ENCODE measurements around the gene GSAP. TPM values are rescaled to one million over a fixed set of nuclear protein-coding genes. Genes with fewer than 3 reads are reported as not detected.

Gene GSAP
- total RNA-seq, 4 donors from 2014 or later = 20.8 to 29.1 (median 24.4) TPM

DNA sequence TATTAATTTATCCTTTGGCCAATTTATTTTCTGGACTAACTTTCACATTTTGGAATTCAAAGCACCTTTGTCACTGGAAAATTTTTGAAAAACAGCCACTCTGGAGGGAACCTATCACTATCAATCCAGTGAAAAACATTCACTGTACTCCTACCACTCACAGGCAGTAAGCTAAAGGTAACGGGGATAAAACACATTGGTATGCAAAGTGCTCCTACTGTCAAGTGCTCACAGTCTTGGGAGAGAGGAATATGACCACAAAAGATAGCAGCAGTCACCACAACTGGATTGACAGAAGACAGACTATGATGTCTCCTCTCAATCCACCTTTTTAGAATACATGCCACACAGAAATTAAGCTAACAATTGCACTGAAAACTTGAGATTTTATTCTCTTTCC, 13.3 kb downstream of the GSAP start:
- ATAC-seq (ENCODE audit: low FRiP score) = no peak
- TF ChIP-seq CTCF (IDR thresholded peaks at IDR 0.05) = no peak
- no peak for DNase-seq (ENCODE audit: low spot score)

GRCh38 chr7:77401002-77401401, 15.1 kb downstream of the GSAP start:
- no peak for TF ChIP-seq CTCF (IDR thresholded peaks at IDR 0.05)
- DNase-seq (ENCODE audit: low spot score) (no peak), ATAC-seq (ENCODE audit: low FRiP score) (no peak)

DNA sequence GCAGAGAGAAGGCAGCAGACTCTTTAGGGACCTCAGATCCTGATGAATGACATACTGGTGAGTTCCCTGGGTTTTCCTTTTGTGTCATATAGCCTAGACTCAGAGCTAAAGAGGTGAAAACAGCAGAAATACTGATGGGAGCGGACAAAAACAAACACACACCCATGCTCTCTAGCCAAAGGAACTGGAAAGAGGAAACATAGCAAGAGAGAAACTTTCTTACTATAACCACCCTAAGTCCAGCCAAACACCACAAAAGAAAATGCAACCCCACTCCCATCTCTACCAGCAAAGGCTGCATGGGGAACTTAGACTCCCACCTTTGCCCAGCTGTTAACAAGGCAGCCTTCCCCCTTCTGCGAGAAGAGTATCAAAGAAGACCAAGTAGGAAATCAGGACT, 16.3 kb downstream of the GSAP start:
- ATAC-seq (ENCODE audit: low FRiP score) = no peak
- DNase-seq (ENCODE audit: low spot score) = no peak
- TF ChIP-seq CTCF (IDR thresholded peaks at IDR 0.05) = no peak

GRCh38 chr7:77396894-77397547, 19.1 kb downstream of the GSAP start:
- ATAC-seq (ENCODE audit: low FRiP score) (no peak), DNase-seq (ENCODE audit: low spot score) (no peak)
- no peak for TF ChIP-seq CTCF (IDR thresholded peaks at IDR 0.05)

GRCh38 chr7:77395626-77396025, 20.5 kb downstream of the GSAP start:
- no peak for DNase-seq (ENCODE audit: low spot score)
- TF ChIP-seq CTCF (IDR thresholded peaks at IDR 0.05) = no peak
- ATAC-seq (ENCODE audit: low FRiP score) = no peak

- TF ChIP-seq CTCF (IDR thresholded peaks at IDR 0.05) = no peak
- DNase-seq (ENCODE audit: low spot score) (no peak), ATAC-seq (ENCODE audit: low FRiP score) (no peak)
These were observed 22.2 kb downstream of the GSAP start for GRCh38 chr7:77393954-77394353.

DNA sequence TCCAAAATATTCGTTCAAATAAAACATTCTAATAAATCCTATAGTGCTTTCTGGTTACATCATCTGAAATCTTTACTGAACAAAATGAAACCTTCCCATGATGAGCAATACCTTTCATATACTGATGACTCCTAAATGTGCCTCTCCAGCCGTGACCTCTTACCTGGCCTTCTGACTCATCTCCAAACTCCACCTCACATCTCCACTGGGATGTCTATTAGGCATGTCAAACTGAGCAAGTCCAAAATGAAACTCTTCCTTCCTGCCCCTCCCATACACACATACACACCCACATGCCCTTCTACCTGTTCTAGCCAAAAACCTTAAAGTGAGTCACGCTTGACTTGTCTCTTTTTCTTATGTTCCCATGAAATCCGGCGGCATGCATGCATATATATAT, 22.9 kb downstream of the GSAP start:
- no peak for TF ChIP-seq CTCF (IDR thresholded peaks at IDR 0.05)
- DNase-seq (ENCODE audit: low spot score) (no peak), ATAC-seq (ENCODE audit: low FRiP score) (peak; percentile 94)

All from omental fat pad (tissue), 4 donors.